K562 (cell line): ENCODE results near the gene FLCN. TPM values are rescaled to one million over a fixed set of nuclear protein-coding genes. Genes with fewer than 3 reads are reported as not detected.

ENCODE experiments used
- DMBX1 ChIP-seq: fragments of 250-450 bp; sonication (Bioruptor Pico); IDR thresholded peaks from 2 replicates; pipeline ENCODE4 v1.8.0; 2022; ENCODE audit warnings: inconsistent platforms, mild to moderate bottlenecking, moderate library complexity, borderline replicate concordance
- FOXP1 ChIP-seq: sonication (generic); formaldehyde crosslinking; IDR thresholded peaks from 2 replicates; pipeline ENCODE4 v1.8.0; 2022; ENCODE audit warnings: mild to moderate bottlenecking, missing genetic modification reagents
- HDAC2 ChIP-seq: fragments of 450-650 bp; IDR thresholded peaks from 2 replicates; pipeline ENCODE4 v1.6.1; 2016; ENCODE audit warnings: mild to moderate bottlenecking
- POLR2H ChIP-seq: IDR thresholded peaks from 2 replicates; pipeline ENCODE4 v1.6.1; 2016; ENCODE audit warnings: missing genetic modification characterization, low read depth, mild to moderate bottlenecking, control low read depth, missing compliant biosample characterization, moderate library complexity
- PTTG1 ChIP-seq: fragments of 450-650 bp; IDR thresholded peaks from 2 replicates; pipeline ENCODE4 v1.6.1; 2016; ENCODE audit warnings: low read depth, mild to moderate bottlenecking, missing genetic modification characterization, missing compliant biosample characterization
- STAG1 ChIP-seq: sonication (generic); formaldehyde crosslinking; IDR thresholded peaks from 2 replicates; pipeline ENCODE4 v1.5.0; 2020; ENCODE audit warnings: missing genetic modification reagents, borderline replicate concordance
- THRAP3 ChIP-seq: fragments of 450-650 bp; IDR thresholded peaks from 2 replicates; pipeline ENCODE4 v1.6.1; 2016; ENCODE audit warnings: mild to moderate bottlenecking, inconsistent platforms, borderline replicate concordance
- XRCC4 ChIP-seq: IDR thresholded peaks from one replicate; pipeline ENCODE4 v1.6.1; 2011; ENCODE audit not compliant: insufficient read depth, insufficient read length; ENCODE audit errors: extremely low read depth
- ZKSCAN1 ChIP-seq: fragments of 150-350 bp; IDR thresholded peaks from 2 replicates; pipeline ENCODE4 v1.6.1; 2016; ENCODE audit warnings: low read depth, low read length
- polyA plus RNA-seq, 8 experiments: library from polyadenylated mRNA; depleted of rRNA in 4 of 8; stranded (reverse) in 5 of 8; unstranded in 3 of 8; fragments of >200 nt; fragmentation: Nextera tagmentation in 2 of 8; fragmentation: Illumina TruSeq in 1 of 8; extraction: Ambion mirVana in 2 of 8; extraction: Trizol in 1 of 8; gene quantifications; 2 replicates each; pipeline versions ENCODE4 v1.2.1 to v1.2.3, GENCODE V29; 2011 to 2014; ENCODE audit warnings: inconsistent platforms in 1 of 8, missing spikeins in 1 of 8
- total RNA-seq, 7 experiments: library from RNA; depleted of rRNA in 6 of 7; stranded (reverse); fragments of >200 nt in 6 of 7; fragmentation: Illumina TruSeq in 2 of 7; extraction: Trizol in 2 of 7; gene quantifications; 2 replicates each; pipeline versions ENCODE4 v1.2.1 to v1.2.3, GENCODE V29; 2011 to 2021; ENCODE audit warnings: low replicate concordance in 1 of 7
- TF ChIP-seq, protein P1 (sequence below): fragments of 450-650 bp; formaldehyde crosslinking; IDR thresholded peaks from 2 replicates; pipeline ENCODE4 v1.4.0; 2022; ENCODE audit warnings: missing genetic modification characterization
- TF ChIP-seq, protein P2 (sequence below): fragments of 250-450 bp; sonication (Bioruptor Pico); IDR thresholded peaks from 2 replicates; pipeline ENCODE4 v1.4.0; 2020; ENCODE audit warnings: borderline replicate concordance
- TF ChIP-seq, protein P3 (sequence below): fragments of 250-450 bp; sonication (Bioruptor Pico); IDR thresholded peaks from 2 replicates; pipeline ENCODE4 v1.5.0; 2020; ENCODE audit warnings: mild to moderate bottlenecking, borderline replicate concordance

FLCN gene
- total and polyA plus RNA-seq, 9 of the 15 experiments (the other 6 are each of a cell fraction or from before 2014, with no cell fraction given), result 1.6 to 33.5 (median 10.9) TPM

- TF ChIP-seq HDAC2, result peak; percentile 36; the same call in 1 of the 2 replicates
- TF ChIP-seq, protein P1, sequence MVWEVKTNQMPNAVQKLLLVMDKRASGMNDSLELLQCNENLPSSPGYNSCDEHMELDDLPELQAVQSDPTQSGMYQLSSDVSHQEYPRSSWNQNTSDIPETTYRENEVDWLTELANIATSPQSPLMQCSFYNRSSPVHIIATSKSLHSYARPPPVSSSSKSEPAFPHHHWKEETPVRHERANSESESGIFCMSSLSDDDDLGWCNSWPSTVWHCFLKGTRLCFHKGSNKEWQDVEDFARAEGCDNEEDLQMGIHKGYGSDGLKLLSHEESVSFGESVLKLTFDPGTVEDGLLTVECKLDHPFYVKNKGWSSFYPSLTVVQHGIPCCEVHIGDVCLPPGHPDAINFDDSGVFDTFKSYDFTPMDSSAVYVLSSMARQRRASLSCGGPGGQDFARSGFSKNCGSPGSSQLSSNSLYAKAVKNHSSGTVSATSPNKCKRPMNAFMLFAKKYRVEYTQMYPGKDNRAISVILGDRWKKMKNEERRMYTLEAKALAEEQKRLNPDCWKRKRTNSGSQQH (CRISPR knock-in tag), result no peak
- TF ChIP-seq POLR2H, result peak; percentile 57; the same call in 1 of the 2 replicates
- TF ChIP-seq STAG1 (CRISPR knock-in tag), result no peak
- TF ChIP-seq FOXP1, result no peak
- TF ChIP-seq, protein P2, sequence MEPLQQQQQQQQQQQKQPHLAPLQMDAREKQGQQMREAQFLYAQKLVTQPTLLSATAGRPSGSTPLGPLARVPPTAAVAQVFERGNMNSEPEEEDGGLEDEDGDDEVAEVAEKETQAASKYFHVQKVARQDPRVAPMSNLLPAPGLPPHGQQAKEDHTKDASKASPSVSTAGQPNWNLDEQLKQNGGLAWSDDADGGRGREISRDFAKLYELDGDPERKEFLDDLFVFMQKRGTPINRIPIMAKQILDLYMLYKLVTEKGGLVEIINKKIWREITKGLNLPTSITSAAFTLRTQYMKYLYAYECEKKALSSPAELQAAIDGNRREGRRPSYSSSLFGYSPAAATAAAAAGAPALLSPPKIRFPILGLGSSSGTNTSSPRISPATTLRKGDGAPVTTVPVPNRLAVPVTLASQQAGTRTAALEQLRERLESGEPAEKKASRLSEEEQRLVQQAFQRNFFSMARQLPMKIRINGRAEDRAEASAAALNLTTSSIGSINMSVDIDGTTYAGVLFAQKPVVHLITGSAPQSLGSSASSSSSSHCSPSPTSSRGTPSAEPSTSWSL (CRISPR knock-in tag), result no peak
- TF ChIP-seq PTTG1, result no peak
- TF ChIP-seq, protein P3, sequence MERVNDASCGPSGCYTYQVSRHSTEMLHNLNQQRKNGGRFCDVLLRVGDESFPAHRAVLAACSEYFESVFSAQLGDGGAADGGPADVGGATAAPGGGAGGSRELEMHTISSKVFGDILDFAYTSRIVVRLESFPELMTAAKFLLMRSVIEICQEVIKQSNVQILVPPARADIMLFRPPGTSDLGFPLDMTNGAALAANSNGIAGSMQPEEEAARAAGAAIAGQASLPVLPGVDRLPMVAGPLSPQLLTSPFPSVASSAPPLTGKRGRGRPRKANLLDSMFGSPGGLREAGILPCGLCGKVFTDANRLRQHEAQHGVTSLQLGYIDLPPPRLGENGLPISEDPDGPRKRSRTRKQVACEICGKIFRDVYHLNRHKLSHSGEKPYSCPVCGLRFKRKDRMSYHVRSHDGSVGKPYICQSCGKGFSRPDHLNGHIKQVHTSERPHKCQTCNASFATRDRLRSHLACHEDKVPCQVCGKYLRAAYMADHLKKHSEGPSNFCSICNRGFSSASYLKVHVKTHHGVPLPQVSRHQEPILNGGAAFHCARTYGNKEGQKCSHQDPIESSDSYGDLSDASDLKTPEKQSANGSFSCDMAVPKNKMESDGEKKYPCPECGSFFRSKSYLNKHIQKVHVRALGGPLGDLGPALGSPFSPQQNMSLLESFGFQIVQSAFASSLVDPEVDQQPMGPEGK (CRISPR knock-in tag), result no peak
- no peak for TF ChIP-seq ZKSCAN1
- no peak for TF ChIP-seq DMBX1 (CRISPR knock-in tag)
- TF ChIP-seq THRAP3, result no peak
- TF ChIP-seq XRCC4, result no peak
Observed at GRCh38 chr17:17280613-17281549, 43.9 kb upstream of the FLCN start, which contains the start of gene COPS3 (continued).
